ENCODE results near the gene POLR1H.

POLR1H gene

DNA sequence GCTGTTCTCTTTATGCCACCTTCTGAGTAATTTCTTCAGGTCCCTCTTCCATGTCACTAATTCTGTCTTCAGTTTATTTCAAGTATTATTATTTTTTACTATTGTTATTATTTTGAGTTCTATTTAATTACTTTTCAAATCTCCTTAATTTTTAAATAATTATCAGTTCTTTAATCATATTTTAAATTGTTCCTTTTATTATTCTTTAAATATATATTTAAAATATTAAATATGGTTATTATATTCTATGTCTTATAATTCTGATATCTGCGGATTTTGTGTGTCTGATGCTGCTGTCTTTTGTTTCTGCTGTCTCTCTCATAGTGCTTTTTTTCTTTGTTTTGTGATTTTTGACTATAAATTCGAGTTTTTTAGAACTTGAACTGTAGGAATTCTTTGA is 2.2 kb downstream of the POLR1H start:
- TF ChIP-seq SNAI2 (CRISPR knock-in tag; IDR thresholded peaks at IDR 0.05) (no peak), OSR1 (CRISPR knock-in tag; IDR thresholded peaks at IDR 0.05) (no peak), RARB (CRISPR knock-in tag; IDR thresholded peaks at IDR 0.05) (no peak), TOX (CRISPR knock-in tag; IDR thresholded peaks at IDR 0.05; ENCODE audit: borderline replicate concordance) (no peak), ISL1 (CRISPR knock-in tag; IDR thresholded peaks at IDR 0.05) (no peak), ZNF565 (CRISPR knock-in tag; conservative IDR thresholded peaks at IDR 0.05; ENCODE audit: low read depth) (no peak), TCF4 (CRISPR knock-in tag; IDR thresholded peaks at IDR 0.05; ENCODE audit: borderline replicate concordance) (no peak)
- no peak for ATAC-seq

DNA sequence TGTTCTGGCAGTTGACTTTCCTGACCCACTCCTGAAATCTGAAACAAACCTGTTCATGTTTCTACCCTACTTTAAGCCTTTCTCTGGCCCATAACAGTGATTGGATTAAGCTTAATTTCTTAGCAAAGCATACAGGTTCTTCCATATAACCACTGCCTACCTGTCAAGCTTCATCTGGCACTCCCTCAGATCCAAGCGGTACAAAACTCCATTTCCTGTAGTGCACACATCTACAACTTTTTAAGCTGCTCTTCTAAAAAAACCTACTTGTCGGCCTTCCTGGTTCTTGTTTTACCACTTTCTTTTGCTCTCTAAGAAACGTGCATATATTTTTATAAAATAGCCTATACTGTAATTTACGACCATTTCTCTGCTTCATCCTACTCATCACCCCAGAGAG is 5.0 kb downstream of the POLR1H start:
- TF ChIP-seq TOX (CRISPR knock-in tag; IDR thresholded peaks at IDR 0.05; ENCODE audit: borderline replicate concordance) (no peak), CSDC2 (CRISPR knock-in tag; IDR thresholded peaks at IDR 0.05) (no peak), TSHZ2 (CRISPR knock-in tag; IDR thresholded peaks at IDR 0.05) (no peak), RARB (CRISPR knock-in tag; IDR thresholded peaks at IDR 0.05) (no peak), CSRNP3 (CRISPR knock-in tag; IDR thresholded peaks at IDR 0.05) (no peak), ZNF565 (CRISPR knock-in tag; conservative IDR thresholded peaks at IDR 0.05; ENCODE audit: low read depth) (no peak), ZNF70 (CRISPR knock-in tag; IDR thresholded peaks at IDR 0.05) (no peak), BACH2 (CRISPR knock-in tag; IDR thresholded peaks at IDR 0.05; ENCODE audit: borderline replicate concordance) (no peak), ARNTL (CRISPR knock-in tag; IDR thresholded peaks at IDR 0.05; ENCODE audit: borderline replicate concordance, low read depth) (no peak), GLIS3 (CRISPR knock-in tag; IDR thresholded peaks at IDR 0.05) (no peak), ZFP30 (CRISPR knock-in tag; IDR thresholded peaks at IDR 0.05) (no peak)
- TF ChIP-seq, protein P1, sequence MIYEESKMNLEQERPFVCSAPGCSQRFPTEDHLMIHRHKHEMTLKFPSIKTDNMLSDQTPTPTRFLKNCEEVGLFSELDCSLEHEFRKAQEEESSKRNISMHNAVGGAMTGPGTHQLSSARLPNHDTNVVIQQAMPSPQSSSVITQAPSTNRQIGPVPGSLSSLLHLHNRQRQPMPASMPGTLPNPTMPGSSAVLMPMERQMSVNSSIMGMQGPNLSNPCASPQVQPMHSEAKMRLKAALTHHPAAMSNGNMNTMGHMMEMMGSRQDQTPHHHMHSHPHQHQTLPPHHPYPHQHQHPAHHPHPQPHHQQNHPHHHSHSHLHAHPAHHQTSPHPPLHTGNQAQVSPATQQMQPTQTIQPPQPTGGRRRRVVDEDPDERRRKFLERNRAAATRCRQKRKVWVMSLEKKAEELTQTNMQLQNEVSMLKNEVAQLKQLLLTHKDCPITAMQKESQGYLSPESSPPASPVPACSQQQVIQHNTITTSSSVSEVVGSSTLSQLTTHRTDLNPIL (CRISPR knock-in tag; IDR thresholded peaks at IDR 0.05; ENCODE audit: low read depth), result no peak
- TF ChIP-seq, protein P2, sequence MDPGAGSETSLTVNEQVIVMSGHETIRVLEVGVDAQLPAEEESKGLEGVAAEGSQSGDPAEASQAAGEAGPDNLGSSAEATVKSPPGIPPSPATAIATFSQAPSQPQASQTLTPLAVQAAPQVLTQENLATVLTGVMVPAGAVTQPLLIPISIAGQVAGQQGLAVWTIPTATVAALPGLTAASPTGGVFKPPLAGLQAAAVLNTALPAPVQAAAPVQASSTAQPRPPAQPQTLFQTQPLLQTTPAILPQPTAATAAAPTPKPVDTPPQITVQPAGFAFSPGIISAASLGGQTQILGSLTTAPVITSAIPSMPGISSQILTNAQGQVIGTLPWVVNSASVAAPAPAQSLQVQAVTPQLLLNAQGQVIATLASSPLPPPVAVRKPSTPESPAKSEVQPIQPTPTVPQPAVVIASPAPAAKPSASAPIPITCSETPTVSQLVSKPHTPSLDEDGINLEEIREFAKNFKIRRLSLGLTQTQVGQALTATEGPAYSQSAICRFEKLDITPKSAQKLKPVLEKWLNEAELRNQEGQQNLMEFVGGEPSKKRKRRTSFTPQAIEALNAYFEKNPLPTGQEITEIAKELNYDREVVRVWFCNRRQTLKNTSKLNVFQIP (CRISPR knock-in tag; IDR thresholded peaks at IDR 0.05; ENCODE audit: borderline replicate concordance, low read depth), result no peak
- ATAC-seq, result no peak

DNA sequence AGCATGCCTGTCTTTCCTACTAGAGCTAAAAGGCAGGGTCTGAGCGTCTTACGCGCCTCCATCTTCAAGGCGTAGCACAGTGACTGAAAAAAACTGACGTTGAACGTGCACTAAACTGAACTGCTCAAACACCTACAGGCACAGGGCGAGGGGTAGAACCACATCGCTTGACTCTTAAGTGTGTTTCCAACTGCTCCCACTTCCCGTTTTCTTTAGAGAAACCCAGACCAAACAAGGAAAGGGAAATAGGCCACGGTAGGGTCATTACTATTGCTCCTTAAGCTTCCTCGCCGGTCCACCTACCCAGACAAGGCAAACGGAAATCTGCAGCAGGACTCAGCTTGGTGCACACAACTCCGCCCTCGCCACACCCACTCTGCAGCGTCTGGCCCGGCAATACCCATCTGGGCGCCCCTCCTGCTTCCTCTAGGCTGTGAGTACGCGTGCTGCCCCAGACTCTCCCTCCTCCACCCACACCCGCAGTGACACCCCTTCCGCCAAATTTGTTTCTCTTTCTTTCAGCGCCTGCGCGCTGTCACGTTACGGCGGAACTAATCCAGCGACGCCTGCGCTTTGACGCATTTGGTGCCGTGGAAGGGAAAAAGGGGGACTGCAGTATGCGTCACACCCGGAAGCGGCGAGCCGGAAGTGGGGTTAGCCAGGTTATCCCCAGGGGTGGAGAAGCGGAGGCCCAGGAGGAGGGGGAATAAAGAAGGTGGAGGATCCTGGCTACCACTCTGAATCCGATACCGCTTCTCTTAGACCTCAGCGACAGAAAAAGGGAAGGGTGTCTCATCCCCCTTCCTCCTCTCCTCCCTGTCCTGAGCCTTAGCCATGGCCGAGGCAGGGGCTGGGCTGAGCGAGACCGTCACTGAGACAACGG is 5.8 kb downstream of the POLR1H start, which contains the start of gene PPP1R11:
Gene PPP1R11 (plus strand): TSS at position 622 of the 883 bp plus-strand sequence. CDS start 213 bp downstream, at position 835.
- ATAC-seq, result peak; percentile 99
- TF ChIP-seq ZNF70 (CRISPR knock-in tag; IDR thresholded peaks at IDR 0.05), result no peak
- peak; percentile 26; the same call in 1 of the 2 replicates for TF ChIP-seq TCF4 (CRISPR knock-in tag; IDR thresholded peaks at IDR 0.05; ENCODE audit: borderline replicate concordance)

DNA sequence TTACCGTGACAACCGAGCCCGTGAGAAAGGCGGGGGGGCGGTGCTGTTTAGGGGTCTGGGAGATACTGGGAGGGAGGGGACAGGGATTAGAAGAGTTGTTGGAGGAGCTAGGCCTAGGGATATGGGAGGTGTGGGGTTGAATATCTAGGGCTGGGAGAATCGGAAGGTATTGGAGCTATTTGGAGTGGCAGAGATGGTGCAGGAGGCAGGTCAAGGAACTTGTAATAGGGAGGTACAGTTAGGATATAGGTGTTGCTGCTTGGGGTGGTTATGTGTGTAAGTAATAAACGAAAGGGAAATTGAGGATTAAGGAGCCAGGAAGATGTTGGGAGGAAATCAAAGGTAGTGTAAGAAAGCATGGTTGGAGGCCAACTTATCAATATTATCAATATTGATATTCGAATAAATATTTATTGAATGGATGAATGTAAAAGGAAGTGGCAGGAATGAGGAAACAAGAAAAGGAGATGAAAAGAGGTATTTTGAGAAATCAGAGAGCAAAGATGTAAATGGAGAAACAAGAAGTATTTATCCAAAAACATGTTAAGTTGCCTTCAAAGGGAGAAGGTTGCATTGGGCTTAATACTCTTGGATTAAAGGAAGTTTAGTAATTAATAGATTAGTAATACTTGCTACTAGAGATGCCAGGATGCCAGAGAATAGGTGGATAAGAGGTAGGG is 6.5 kb downstream of the POLR1H start:
- no peak for ATAC-seq
- TF ChIP-seq TOX (CRISPR knock-in tag; IDR thresholded peaks at IDR 0.05; ENCODE audit: borderline replicate concordance) (no peak), TSHZ2 (CRISPR knock-in tag; IDR thresholded peaks at IDR 0.05) (no peak), ZFP30 (CRISPR knock-in tag; IDR thresholded peaks at IDR 0.05) (no peak), ZNF565 (CRISPR knock-in tag; conservative IDR thresholded peaks at IDR 0.05; ENCODE audit: low read depth) (no peak), CSRNP3 (CRISPR knock-in tag; IDR thresholded peaks at IDR 0.05) (no peak), ZNF70 (CRISPR knock-in tag; IDR thresholded peaks at IDR 0.05) (no peak), ISL1 (CRISPR knock-in tag; IDR thresholded peaks at IDR 0.05) (no peak), CSDC2 (CRISPR knock-in tag; IDR thresholded peaks at IDR 0.05) (no peak), TCF4 (CRISPR knock-in tag; IDR thresholded peaks at IDR 0.05; ENCODE audit: borderline replicate concordance) (no peak)
- TF ChIP-seq, protein P2 (CRISPR knock-in tag; IDR thresholded peaks at IDR 0.05; ENCODE audit: borderline replicate concordance, low read depth), result no peak

All from SK-N-SH treated with all-trans-retinoic acid at 6 μM for 48 hours (cell line).